GM21367 (cell line): ENCODE results near the gene C17orf100.
"Not testable (repeated sequence)": the region's sequence is repeated elsewhere in the genome, so short reads cannot be mapped to it uniquely, and the experiment has no call there.

Source experiments
- ATAC-seq: cut with Tn5 transposase; IDR thresholded peaks from one replicate; pipeline ENCODE4 v1.9.1; 2021; ENCODE audit not compliant: unreplicated experiment

The C17orf100 gene

DNA sequence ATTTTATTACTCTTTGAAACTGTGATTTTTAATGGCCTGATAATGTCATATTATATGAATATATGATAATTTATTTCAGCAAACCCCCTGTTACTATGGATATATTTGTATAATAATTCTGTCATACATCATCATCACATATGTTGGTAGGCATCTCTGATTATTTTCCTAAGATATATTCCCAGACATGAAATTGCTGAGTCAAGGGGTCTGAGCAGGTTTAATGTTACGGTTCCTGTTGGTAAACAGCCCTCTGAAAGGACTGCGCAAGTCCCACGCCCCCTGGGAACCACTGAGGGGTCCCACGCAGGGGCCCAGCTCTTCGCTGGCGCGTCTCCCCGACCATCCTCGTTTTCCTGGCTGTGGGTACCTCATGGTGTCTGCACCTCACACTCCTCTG, 37.4 kb downstream of the C17orf100 start:
- ATAC-seq = no peak

DNA sequence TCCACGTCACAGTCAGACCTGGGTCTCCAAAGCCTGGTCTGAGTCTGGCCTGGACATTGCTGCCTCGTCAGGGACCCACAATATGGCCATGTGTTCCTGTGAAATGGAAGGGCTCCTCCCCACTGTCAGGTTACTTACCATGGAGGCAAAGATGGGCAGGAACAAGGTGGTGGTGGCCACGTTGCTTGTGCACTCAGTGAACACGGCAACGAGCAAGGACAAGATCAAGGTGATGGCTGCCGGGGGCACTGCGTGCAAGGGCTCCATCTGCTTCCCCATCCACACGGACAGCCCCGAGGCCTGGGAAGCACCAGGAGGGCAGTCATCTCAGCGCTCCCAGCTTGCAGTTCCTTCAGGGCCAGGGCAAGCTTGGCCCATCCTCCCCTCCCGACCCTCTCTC, 39.1 kb downstream of the C17orf100 start:
- ATAC-seq = no peak

DNA sequence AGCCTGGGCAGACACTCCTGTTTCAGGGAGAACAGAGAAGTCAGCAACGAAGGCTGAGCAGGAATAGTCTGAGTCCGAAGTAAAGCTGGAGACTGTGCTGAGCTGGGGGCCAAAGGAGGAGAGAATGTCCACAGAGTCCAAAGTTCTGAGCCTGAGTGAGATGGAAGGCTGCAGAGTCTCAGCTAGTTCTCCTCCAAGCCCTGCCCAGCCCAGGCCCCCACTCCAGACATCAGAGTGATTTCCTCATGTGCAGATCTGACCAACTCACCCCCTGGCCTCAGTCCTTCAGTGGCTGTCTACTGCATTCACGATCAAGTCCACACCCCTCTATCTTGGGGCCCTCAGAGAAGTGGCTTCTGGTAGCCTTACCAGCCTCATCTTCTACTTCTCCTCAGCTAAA, 40.0 kb downstream of the C17orf100 start:
- ATAC-seq = no peak

DNA sequence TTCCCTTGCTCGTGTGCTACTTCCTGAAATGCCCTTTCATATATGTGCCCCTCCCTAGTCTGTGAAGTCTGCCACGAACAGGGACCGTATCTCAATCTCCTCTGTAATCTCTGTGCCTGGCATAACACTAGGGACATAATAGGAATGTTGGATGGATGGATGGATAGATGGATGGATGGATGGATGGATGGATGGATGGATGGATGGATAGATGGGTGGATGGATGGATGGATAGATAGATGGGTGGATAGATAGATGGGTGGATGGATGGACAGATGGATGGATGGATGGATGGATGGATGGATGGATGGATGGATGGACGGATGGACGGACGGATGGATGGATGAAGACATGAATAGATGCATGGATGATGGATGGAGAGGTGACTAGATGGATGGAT, 40.4 kb downstream of the C17orf100 start:
- not testable (repeated sequence) for ATAC-seq

DNA sequence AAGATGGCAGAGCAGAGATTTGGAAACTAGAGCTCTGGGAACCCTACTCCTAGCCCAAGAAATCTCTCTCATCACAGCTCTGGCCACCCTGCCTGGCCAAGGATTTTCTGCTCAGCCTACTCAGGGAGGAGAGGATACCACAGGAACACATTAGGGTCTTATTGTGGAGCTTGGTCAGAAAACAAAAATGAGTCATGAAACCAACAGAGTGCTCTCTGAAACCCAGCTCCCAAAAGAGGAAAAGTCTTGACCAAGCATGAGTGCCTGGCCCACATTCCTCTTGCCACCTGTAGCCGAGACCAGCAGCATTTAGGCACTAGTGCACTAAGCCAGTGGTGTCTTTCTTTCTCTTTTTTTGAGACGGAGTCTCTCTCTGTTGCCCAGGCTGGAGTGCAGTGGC, 43.5 kb downstream of the C17orf100 start:
- ATAC-seq = no peak

DNA sequence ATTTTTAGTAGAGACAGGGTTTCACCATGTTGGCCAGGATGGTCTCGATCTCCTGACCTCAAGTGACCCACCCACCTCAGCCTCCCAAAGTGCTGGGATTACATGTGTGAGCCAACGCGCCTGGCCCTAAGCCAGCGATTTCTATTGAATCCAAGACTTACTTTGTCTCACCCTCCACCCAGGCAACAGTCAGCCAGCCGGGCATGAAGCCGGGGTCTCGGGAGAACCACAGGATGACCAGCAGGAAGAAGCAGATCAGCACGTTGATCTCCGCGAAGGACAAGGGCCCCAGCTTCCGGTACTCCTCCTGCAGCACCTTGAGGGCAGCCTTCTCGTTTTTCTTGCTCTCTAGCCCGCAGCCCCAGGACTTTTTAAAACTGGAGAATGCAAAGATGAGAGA, 44.0 kb downstream of the C17orf100 start:
- no peak for ATAC-seq

DNA sequence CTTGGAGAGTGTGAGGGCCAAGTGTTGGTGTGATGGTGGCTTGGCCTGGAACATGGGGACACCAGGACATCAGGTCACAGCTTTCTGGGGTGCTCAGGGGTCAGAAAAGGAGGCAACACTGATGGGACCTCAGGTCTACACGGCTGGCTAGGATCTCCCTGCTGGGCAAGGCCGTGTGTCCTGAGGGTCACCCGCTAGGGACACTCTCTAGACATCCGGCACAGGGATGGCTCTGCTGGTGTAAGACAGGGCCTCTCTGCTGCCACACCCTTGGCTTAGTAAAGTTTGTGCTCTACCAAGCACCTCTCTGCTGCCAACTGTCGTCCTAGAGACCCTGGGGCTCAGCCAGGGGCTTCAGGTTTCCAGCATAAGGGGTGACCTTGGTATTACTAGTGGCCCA, 45.3 kb downstream of the C17orf100 start:
- ATAC-seq = no peak

DNA sequence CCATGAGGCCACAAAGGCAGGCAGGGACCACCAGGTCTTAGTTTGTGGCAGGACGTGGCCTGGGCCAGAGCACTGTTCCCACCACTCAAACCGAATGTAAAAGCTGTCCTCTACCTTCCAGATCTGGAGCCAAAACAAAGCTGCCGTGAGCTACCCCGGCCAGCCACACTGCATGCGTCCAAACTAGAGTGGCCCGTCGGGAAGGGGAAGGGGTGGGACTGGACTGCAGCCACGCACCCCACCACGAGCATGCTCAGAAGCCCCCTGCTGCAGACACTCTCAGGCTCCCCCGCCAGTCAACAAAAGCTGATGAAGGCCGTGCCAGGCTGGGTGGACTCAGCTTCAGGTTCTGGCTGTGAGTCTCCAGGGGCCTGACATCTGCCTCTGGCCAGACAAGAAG, 46.4 kb downstream of the C17orf100 start:
- ATAC-seq = no peak

DNA sequence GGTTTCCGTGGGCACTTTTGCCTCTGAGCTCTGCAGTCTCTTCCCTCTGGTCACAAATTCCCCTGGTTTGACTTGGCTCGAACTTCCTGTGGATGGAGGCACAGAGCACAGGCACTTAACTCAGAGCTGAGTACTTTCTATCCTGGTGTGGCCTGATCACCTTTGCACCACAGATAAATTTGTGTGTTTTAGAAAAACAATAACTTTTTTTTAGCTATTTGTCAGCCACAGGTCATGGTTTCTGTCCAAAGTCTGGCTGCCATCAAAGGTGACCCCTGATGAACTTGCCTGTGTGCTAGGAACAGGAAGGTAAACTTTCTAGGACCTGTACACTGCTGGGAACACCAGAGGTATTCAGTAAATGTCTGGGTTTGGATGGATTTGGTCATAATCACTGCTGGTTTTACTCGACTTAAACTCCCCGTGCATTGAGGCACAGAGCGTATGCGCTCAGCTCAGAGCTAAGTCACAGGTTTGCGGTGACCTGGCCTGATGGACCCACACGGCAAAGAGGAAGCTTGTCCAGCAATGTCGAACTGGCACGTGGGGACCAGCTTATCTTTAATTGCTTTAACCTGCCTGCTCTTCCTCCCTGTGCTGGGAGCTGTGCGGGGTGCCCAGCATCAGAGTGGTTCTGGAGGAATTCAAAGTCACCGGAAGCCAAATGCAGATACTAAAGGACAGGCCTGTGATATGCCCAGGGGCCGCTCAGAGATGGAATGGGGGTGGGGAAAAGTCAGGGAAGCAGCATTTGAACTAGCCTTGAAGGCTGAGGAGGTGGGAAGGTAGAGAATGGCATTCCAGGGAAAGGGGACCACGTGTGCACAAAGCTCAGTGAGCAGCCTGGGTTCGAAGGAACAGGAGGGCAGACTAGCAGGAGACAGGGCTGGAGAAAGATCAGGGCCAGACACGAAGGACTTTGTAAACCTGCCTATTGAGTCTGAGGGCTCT, 48.7 kb downstream of the C17orf100 start:
- ATAC-seq = no peak

DNA sequence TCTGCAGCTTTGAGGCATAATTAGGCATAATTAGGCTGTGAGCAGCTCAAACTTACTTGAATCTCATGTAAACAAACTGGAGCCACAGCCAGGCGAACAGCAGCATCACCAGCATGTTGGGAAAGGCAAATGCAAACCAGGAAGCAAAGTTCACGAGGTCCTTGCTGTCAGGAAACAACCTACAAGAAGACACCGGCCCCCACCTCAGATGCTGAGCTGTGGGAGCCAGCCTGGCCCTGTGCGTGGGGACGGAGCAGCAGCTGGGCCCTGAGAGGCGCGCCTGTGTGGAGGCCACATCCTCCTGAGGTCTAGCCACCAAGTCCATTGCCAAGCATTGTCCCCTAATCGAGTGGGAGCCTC, 49.4 kb downstream of the C17orf100 start:
- ATAC-seq = no peak

DNA sequence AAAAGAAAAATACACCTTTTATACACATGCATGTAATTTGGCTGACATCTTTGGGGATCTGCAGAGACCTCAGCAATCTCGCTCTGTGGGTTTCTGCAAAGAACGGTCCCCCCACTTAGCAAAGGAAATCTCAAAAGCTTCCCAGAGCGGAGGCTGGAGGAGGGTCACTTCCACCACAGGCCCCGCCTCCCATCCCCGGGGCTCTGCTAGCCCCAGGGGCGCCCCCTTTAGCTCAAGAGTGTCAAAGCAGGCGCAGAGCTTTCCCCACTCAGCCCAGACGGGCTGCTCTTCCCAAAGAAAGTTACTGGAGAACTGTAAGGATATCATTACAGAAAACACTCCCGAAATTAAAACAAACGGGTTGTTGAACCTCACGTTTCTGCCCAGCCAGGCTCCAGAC, 50.2 kb downstream of the C17orf100 start:
- no peak for ATAC-seq

DNA sequence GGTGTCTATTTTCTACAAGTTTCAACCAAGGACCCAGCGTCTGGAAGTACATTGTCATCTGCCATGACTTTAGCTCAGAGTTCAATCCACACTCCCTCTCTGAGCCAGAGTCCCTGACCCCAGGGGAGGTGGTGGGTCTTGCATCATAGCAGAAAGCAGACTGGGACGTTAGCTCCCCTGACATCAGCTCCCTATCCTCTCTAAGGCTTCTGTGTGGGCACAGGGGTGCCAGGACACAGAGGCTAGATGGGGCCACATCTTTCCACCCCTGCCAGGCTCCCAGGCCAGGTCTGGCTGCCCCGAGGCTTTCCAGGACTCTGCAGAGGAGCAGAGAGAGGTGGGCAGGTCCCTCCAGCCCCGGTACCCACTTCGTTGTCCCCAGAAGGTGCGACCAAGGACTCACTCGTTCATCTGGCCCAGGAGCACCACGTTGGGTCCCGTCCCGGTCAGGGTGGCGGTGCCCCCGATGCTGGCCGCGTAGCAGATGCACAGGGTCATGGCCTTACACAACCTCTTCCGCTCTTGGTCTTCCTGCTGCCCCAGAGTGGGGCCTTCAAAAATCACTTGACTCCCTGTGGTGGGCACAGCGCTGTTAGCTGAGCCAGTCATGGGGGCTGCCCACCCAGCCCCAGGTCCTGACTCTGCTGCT, 51.1 kb downstream of the C17orf100 start:
- no peak for ATAC-seq
